KMS-11 (cell line): ENCODE measurements around the gene SURF4.

ENCODE experiments used
- H2AFZ ChIP-seq: fragments of 200-600 bp; sonication (generic); 2 replicates; pipeline ENCODE4 v1.6.1; 2016; ENCODE audit warnings: antibody characterized with exemption, mixed run types, low read depth
- H3K27ac ChIP-seq: fragments of 200-600 bp; sonication (generic); 2 replicates; pipeline ENCODE4 v1.6.1; 2016; ENCODE audit warnings: mild to moderate bottlenecking, mixed run types
- H3K27me3 ChIP-seq: fragments of 200-600 bp; sonication (generic); 2 replicates; pipeline ENCODE4 v1.6.1; 2017; ENCODE audit warnings: mild to moderate bottlenecking, low read depth, mixed run types, moderate library complexity; ENCODE audit not compliant: insufficient read depth
- H3K36me3 ChIP-seq: fragments of 200-600 bp; sonication (generic); 2 replicates; pipeline ENCODE4 v1.6.1; 2017; ENCODE audit warnings: mild to moderate bottlenecking, mixed run types; ENCODE audit not compliant: insufficient read depth
- H3K4me1 ChIP-seq: fragments of 200-600 bp; sonication (generic); 2 replicates; pipeline ENCODE4 v1.6.1; 2016; ENCODE audit warnings: mild to moderate bottlenecking, low read depth, mixed run types; ENCODE audit not compliant: poor library complexity, severe bottlenecking
- H3K4me2 ChIP-seq: fragments of 200-600 bp; sonication (generic); 2 replicates; pipeline ENCODE4 v1.7.0; 2016; ENCODE audit warnings: mild to moderate bottlenecking, mixed run types
- H3K4me3 ChIP-seq: fragments of 200-600 bp; sonication (generic); IDR thresholded peaks from 2 replicates; pipeline ENCODE4 v1.6.1; 2017; ENCODE audit warnings: low read depth, low read length, mixed read lengths; ENCODE audit not compliant: insufficient read depth
- H3K79me2 ChIP-seq: fragments of 200-600 bp; sonication (generic); 2 replicates; pipeline ENCODE4 v1.6.1; 2016; ENCODE audit warnings: low read depth, mixed run types; ENCODE audit not compliant: insufficient read depth
- H3K9ac ChIP-seq: fragments of 200-600 bp; sonication (generic); 2 replicates; pipeline ENCODE4 v1.6.1; 2016; ENCODE audit warnings: mild to moderate bottlenecking, mixed run types
- H4K20me1 ChIP-seq: fragments of 200-600 bp; sonication (generic); 2 replicates; pipeline ENCODE4 v1.6.1; 2016; ENCODE audit warnings: mild to moderate bottlenecking, mixed run types; ENCODE audit not compliant: insufficient read depth
- TF ChIP-seq, protein P1 (sequence below): fragments of 200-600 bp; sonication (generic); conservative IDR thresholded peaks from 2 replicates; pipeline ENCODE4 v1.6.1; 2017; ENCODE audit warnings: low read depth, mild to moderate bottlenecking, antibody characterized with exemption, low read length, moderate library complexity, mixed read lengths

Gene SURF4

DNA sequence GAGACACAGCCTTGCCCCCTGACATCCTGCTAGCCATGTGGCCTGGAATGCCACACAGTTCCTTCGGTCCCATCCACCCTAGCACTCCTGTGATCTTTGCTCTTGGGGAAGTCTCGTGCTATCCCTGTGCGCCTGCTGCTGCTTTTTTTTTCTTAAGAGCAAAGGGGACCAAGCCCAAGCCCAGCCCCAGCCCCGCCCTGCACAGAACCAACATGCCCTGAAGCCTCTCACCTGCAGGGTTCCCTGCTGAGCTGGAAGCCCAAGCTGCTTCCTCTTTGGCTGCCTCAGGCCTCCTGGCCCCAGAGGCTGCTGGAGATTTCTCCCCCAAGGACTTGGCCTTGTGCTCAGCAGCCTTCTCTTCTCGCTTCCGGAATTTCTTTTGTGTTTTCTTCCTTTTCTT is 41.7 kb downstream of the SURF4 start:
- H4K20me1 ChIP-seq: no peaks in the 10 kb centered on the region
- no peaks in the 10 kb centered on the region for H3K36me3 ChIP-seq
- H3K27ac ChIP-seq: no peak overlapping the region
- H3K79me2 ChIP-seq: peaks cover 9% of the 10 kb centered on the region; the same call in 1 of the 2 replicates
- H2AFZ ChIP-seq: no peak overlapping the region
- H3K4me3 ChIP-seq: no peak overlapping the region
- H3K27me3 ChIP-seq: no peaks in the 10 kb centered on the region
- no peak overlapping the region for H3K4me2 ChIP-seq
- TF ChIP-seq, protein P1, sequence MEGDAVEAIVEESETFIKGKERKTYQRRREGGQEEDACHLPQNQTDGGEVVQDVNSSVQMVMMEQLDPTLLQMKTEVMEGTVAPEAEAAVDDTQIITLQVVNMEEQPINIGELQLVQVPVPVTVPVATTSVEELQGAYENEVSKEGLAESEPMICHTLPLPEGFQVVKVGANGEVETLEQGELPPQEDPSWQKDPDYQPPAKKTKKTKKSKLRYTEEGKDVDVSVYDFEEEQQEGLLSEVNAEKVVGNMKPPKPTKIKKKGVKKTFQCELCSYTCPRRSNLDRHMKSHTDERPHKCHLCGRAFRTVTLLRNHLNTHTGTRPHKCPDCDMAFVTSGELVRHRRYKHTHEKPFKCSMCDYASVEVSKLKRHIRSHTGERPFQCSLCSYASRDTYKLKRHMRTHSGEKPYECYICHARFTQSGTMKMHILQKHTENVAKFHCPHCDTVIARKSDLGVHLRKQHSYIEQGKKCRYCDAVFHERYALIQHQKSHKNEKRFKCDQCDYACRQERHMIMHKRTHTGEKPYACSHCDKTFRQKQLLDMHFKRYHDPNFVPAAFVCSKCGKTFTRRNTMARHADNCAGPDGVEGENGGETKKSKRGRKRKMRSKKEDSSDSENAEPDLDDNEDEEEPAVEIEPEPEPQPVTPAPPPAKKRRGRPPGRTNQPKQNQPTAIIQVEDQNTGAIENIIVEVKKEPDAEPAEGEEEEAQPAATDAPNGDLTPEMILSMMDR: no peak
- H3K9ac ChIP-seq: no peak overlapping the region
- H3K4me1 ChIP-seq: peaks cover 10% of the 10 kb centered on the region

- peaks cover 10% of the 10 kb centered on the region for H3K4me1 ChIP-seq
- no peak overlapping the region for H3K4me2 ChIP-seq
- no peaks in the 10 kb centered on the region for H4K20me1 ChIP-seq
- no peaks in the 10 kb centered on the region for H3K27me3 ChIP-seq
- H3K36me3 ChIP-seq: no peaks in the 10 kb centered on the region
- no peak overlapping the region for H3K9ac ChIP-seq
- peaks cover 9% of the 10 kb centered on the region; the same call in 1 of the 2 replicates for H3K79me2 ChIP-seq
- H3K4me3 ChIP-seq: no peak overlapping the region
- no peak overlapping the region for H2AFZ ChIP-seq
- TF ChIP-seq, protein P1: no peak
- H3K27ac ChIP-seq: no peak overlapping the region
Observed at GRCh38 chr9:133333566-133333965, 42.3 kb downstream of the SURF4 start.

GRCh38 chr9:133333011-133333410 is 42.8 kb downstream of the SURF4 start:
- H3K9ac ChIP-seq: no peak overlapping the region

GRCh38 chr9:133332381-133332730 is 43.5 kb downstream of the SURF4 start:
- Histone ChIP-seq H3K27me3 (peaks cover 2% of the 10 kb centered on the region; the same call in 1 of the 2 replicates), H3K36me3 (no peaks in the 10 kb centered on the region), H3K79me2 (peaks cover 9% of the 10 kb centered on the region; the same call in 1 of the 2 replicates), H3K4me2 (no peak overlapping the region), H3K4me1 (peaks cover 10% of the 10 kb centered on the region), H4K20me1 (no peaks in the 10 kb centered on the region), H2AFZ (no peak overlapping the region), H3K4me3 (no peak overlapping the region), H3K27ac (no peak overlapping the region), H3K9ac (no peak overlapping the region)
- TF ChIP-seq, protein P1: no peak

More at GRCh38 chr9:133333011-133333410, 42.8 kb downstream of the SURF4 start:
- H3K79me2 ChIP-seq: peaks cover 9% of the 10 kb centered on the region; the same call in 1 of the 2 replicates
- no peaks in the 10 kb centered on the region for H3K27me3 ChIP-seq
- H3K4me3 ChIP-seq: no peak overlapping the region
- no peak overlapping the region for H3K27ac ChIP-seq
- H3K4me2 ChIP-seq: no peak overlapping the region
- H2AFZ ChIP-seq: no peak overlapping the region
- H3K36me3 ChIP-seq: no peaks in the 10 kb centered on the region
- TF ChIP-seq, protein P1: no peak
- no peaks in the 10 kb centered on the region for H4K20me1 ChIP-seq
- peaks cover 10% of the 10 kb centered on the region for H3K4me1 ChIP-seq
